AG10803 (cell line): ENCODE data around the gene ATP8B3.
A peak's percentile ranks its signal among the peaks of the same experiment; 100 is the strongest.

ENCODE experiments used
- DNase-seq: peaks from one replicate; pipeline ENCODE4 v3.0.0; 2010; ENCODE audit warnings: low read depth
- H3K4me3 ChIP-seq: 2 replicates; pipeline ENCODE4 v1.5.1; 2011; ENCODE audit warnings: mild to moderate bottlenecking, low read length, control low read depth
- CTCF ChIP-seq: conservative IDR thresholded peaks from 2 replicates; pipeline ENCODE4 v1.5.1; 2011; ENCODE audit warnings: mild to moderate bottlenecking, low read length, control low read depth, inconsistent platforms

The ATP8B3 gene

GRCh38 chr19:1857648-1858326 lies 45.7 kb upstream of the ATP8B3 start:
- peak overlapping the region; percentile 53 for H3K4me3 ChIP-seq
- TF ChIP-seq CTCF: no peak
- DNase-seq: no peak

- DNase-seq: peak; percentile 67
- TF ChIP-seq CTCF: no peak
- H3K4me3 ChIP-seq: peak overlapping the region; percentile 63
These were observed 44.9 kb upstream of the ATP8B3 start for GRCh38 chr19:1856698-1857603.

- no peak for TF ChIP-seq CTCF
- peak overlapping the region; percentile 63 for H3K4me3 ChIP-seq
- DNase-seq: no peak
These were observed 44.2 kb upstream of the ATP8B3 start for GRCh38 chr19:1856345-1856697.

- TF ChIP-seq CTCF: no peak
- DNase-seq: peak; percentile 47
- peak overlapping the region; percentile 63 for H3K4me3 ChIP-seq
These were observed 43.8 kb upstream of the ATP8B3 start for GRCh38 chr19:1855828-1856255.

GRCh38 chr19:1855040-1855827 lies 43.2 kb upstream of the ATP8B3 start:
- no peak; the same call in 1 of the 2 replicates for TF ChIP-seq CTCF
- H3K4me3 ChIP-seq: peak overlapping the region; percentile 63
- DNase-seq: peak; percentile 92

- no peak for TF ChIP-seq CTCF
- peak; percentile 24 for DNase-seq
- peak overlapping the region; percentile 46 for H3K4me3 ChIP-seq
These were observed 42.5 kb upstream of the ATP8B3 start for GRCh38 chr19:1854542-1855039.
